Heart left ventricle (tissue), 16 donors: ENCODE results near the gene ATPAF1. TPM values are rescaled to one million over a fixed set of nuclear protein-coding genes. Genes with fewer than 3 reads are reported as not detected.
"Not testable (repeated sequence)": the region's sequence is repeated elsewhere in the genome, so short reads cannot be mapped to it uniquely, and the experiment has no call there.

Experiments used
- ATAC-seq, 4 donors: fragments of 200-7000 bp; cut with Tn5 transposase; one replicate each; pipeline ENCODE4 v1.9.1; 2020 to 2022; ENCODE audit warnings: moderate library complexity in 4 of 4, mild to moderate bottlenecking in 3 of 4, moderate number of reproducible peaks in 1 of 4
- DNase-seq, 5 donors: peaks; one replicate each; pipeline ENCODE4 v3.0.0-alpha.2; 2020
- H3K27ac ChIP-seq, 12 donors: fragments of 200-600 bp; sonication (generic) in 4 of 12; one replicate each; pipeline versions ENCODE4 v1.5.0 to v1.8.0; 2016 to 2022; ENCODE audit warnings: mild to moderate bottlenecking in 2 of 12
- H3K27me3 ChIP-seq, 9 donors: fragments of 200-600 bp; sonication (generic) in 2 of 9; one replicate each; pipeline versions ENCODE4 v1.5.1 to v1.8.0; 2016 to 2022; ENCODE audit warnings: mild to moderate bottlenecking in 3 of 9
- H3K36me3 ChIP-seq, 9 donors: fragments of 200-600 bp; sonication (generic) in 2 of 9; one replicate each; pipeline versions ENCODE4 v1.5.0 to v1.8.0; 2018 to 2022; ENCODE audit warnings: mild to moderate bottlenecking in 2 of 9
- H3K4me1 ChIP-seq, 12 donors: fragments of 200-600 bp; sonication (generic) in 4 of 12; one replicate each; pipeline versions ENCODE4 v1.5.0 to v1.8.0; 2016 to 2022; ENCODE audit warnings: mild to moderate bottlenecking in 3 of 12
- H3K4me3 ChIP-seq, 12 donors: fragments of 200-600 bp; sonication (generic) in 4 of 12; one replicate each; pipeline versions ENCODE4 v1.5.0 to v1.8.0; 2017 to 2022; ENCODE audit warnings: mild to moderate bottlenecking in 9 of 12, moderate library complexity in 4 of 12
- H3K9me3 ChIP-seq, 12 donors: fragments of 200-600 bp; sonication (generic) in 4 of 12; one replicate each; pipeline versions ENCODE4 v1.5.0 to v1.8.0; 2016 to 2022; ENCODE audit warnings: mild to moderate bottlenecking in 1 of 12
- POLR2A ChIP-seq, 2 donors: fragments of 450-650 bp; IDR thresholded peaks; one replicate each; pipeline ENCODE4 v1.6.1; 2017; ENCODE audit warnings: antibody characterized with exemption in 2 of 2, mild to moderate bottlenecking in 2 of 2, moderate library complexity in 2 of 2
- WGBS, 4 donors: extraction: QIAGEN DNeasy Blood & Tissue Kit in 2 of 4; methylation state at CpG; one replicate each; pipeline versions ENCODE4 v1.1.5 to v1.1.7; 2013 to 2018; 5-methylcytosine and 5-hydroxymethylcytosine counted together
- intact Hi-C, 10 donors: fragments of 100-400 bp; cut with DNase I; formaldehyde crosslinking; loops; one replicate each; pipeline versions ENCODE4 v1.11.1 to v1.14.2; 2022
- polyA plus RNA-seq, 2 donors: library from polyadenylated mRNA; stranded (reverse); fragments of 200-250 nt; gene quantifications; one replicate each; pipeline ENCODE4 v1.2.3, GENCODE V29; 2013
- total RNA-seq, 9 donors: library from RNA; depleted of rRNA in 2 of 9; stranded (reverse); fragments of >200 nt in 2 of 9; fragmentation: NEBNext Ultra II Directional in 3 of 9; extraction: Animal tissue kit (Norgen Biotek cat#: 25700) in 3 of 9; gene quantifications; one replicate each; pipeline versions ENCODE4 v1.1.0 to v1.2.4, GENCODE V29; 2016 to 2023
- TF ChIP-seq, protein P1 (sequence below), 12 donors: fragments of 200-600 bp; sonication (generic) in 4 of 12; IDR thresholded peaks; one replicate each; pipeline versions ENCODE4 v1.5.0 to v1.8.0; 2018 to 2022; ENCODE audit warnings: antibody characterized with exemption in 12 of 12, mild to moderate bottlenecking in 5 of 12
- donor health status: ischemic (EF 13 %, LVEDD 7.1; RV severe dilation, severe dysfunction).
- donor health status: healthy with polysubstance abuse.
- donor health status: DM: no; HTN: yes; CAD: no.
- donor health status: DM: no; HTN: no; CAD: no.
- donor health status: ischemic (EF 25% LVEDD 6.9; RV normal size, moderate dysfunction).
- donor health status: ischemic (EF 25% LVEDD 5.7; RV mildly dilated, moderate dysfunction).
- donor health status: healthy.
- donor health status: DM: yes; HTN: yes; CAD: no.
- donor health status: ischemic (EF 35%, LVEDD 5.7; RV mildly dilated, moderate dysfunction).
- donor health status: nonischemic (EF 11% LVEDD 7.7; RV severe dilation, severe dysfunction).
- donor health status: DM: yes; HTN: yes; CAD: no.
- donor health status: PGD.
- donor health status: ischemic (EF 29% LVEDD 5.4; RV normal size, mild dysfunction).
- donor health status: nonischemic (EF 23%, LVEDD 6.1; RV moderate dilation, normal function).

The ATPAF1 gene
- total and polyA plus RNA-seq, 11 donors, result 96.8 to 263 (median 179) TPM

DNA sequence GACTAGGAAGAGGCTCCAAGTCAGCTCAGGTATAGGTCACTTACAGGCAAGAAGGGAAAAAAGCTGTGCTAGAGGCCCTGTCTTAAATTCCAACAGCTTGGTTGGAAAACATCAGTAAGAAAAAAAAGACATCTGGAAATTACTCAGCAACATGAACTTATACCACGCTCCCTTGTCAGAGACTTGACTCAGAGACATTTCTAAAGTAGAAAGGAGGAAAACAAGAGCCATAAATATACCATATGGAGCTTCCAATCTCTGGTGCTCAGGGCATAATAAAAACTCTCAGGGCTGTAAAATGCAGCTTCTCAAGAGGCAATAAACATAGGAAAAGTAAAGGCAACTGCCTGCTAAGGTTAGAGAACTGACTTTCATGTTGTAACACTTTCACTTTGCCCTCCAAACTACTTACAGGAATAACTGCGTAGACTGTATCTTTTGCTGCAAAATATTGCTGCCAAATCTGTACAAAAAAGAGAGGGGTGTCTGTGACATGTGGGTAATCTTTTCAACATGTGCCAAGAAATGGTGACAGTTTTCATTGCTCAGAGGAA is 14.7 kb downstream of the ATPAF1 start:
- DNase-seq, result no peak
- H3K36me3 ChIP-seq, result peaks cover 0 to 94% (median 80%) of the 10 kb centered on the region in 9 donors

DNA sequence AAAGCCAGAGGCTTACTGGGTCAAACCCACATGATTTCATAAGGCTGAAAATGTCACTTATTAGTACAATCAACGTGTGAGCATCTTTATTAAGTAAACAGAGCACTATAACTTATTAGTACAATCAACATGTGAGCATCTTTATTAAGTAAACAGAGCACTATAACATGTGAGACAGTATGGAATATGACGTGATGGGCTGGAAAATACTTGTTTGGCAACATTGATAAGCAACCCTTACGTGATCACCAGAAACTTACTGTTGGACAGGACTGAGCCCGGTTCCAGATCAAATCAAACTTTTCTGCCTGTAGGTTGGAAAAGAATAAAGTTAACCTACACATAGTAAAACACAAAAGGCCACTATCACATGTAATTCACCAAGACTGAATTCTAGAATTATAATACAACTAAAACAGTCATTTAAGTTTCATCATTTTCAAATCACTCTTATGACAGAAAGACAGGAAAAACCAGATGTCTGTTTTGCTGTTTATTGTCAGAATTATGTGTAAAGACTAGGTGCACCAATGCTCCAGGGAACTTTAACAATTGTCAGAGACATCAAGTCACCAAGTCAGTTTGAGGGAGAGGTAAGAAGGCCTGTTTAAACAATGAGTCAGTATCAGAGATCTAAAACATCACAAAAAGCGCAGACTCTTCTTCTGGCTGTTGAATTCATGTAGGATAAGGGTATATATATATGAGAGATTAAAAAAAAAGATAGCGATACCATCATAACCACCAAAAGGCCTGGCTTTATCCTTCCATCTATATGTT is 15.7 kb downstream of the ATPAF1 start:
- peaks cover 0 to 93% (median 77%) of the 10 kb centered on the region in 9 donors for H3K36me3 ChIP-seq
- DNase-seq (no peak), ATAC-seq (no peak)
- peaks cover 0 to 22% (median 10%) of the 10 kb centered on the region in 12 donors for H3K9me3 ChIP-seq
- no peak for TF ChIP-seq POLR2A (IDR thresholded peaks at IDR 0.05)
- TF ChIP-seq, protein P1, sequence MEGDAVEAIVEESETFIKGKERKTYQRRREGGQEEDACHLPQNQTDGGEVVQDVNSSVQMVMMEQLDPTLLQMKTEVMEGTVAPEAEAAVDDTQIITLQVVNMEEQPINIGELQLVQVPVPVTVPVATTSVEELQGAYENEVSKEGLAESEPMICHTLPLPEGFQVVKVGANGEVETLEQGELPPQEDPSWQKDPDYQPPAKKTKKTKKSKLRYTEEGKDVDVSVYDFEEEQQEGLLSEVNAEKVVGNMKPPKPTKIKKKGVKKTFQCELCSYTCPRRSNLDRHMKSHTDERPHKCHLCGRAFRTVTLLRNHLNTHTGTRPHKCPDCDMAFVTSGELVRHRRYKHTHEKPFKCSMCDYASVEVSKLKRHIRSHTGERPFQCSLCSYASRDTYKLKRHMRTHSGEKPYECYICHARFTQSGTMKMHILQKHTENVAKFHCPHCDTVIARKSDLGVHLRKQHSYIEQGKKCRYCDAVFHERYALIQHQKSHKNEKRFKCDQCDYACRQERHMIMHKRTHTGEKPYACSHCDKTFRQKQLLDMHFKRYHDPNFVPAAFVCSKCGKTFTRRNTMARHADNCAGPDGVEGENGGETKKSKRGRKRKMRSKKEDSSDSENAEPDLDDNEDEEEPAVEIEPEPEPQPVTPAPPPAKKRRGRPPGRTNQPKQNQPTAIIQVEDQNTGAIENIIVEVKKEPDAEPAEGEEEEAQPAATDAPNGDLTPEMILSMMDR (IDR thresholded peaks at IDR 0.05), result no peak
- H3K4me1 ChIP-seq, result peaks cover 0 to 12% (median 3%) of the 10 kb centered on the region in 12 donors
- intact Hi-C loops, result no loop called here
- H3K27me3 ChIP-seq, result no peaks in the 10 kb centered on the region
- WGBS, 4 donors, result 64 to 79% (median 74%) methylated on average over 6 of the region's 6 CpGs
- peak overlapping the region in 1 of 12 donors; percentile 77 for H3K27ac ChIP-seq
- H3K4me3 ChIP-seq, result no peak overlapping the region

More for the DNA sequence above, 14.7 kb downstream of the ATPAF1 start:
- ATAC-seq, result no peak
- no peak overlapping the region for H3K4me3 ChIP-seq
- peaks cover 0 to 22% (median 10%) of the 10 kb centered on the region in 12 donors for H3K9me3 ChIP-seq
- H3K4me1 ChIP-seq, result peaks cover 0 to 14% (median 3%) of the 10 kb centered on the region in 12 donors
- TF ChIP-seq, protein P1 (IDR thresholded peaks at IDR 0.05), result no peak
- no peak for TF ChIP-seq POLR2A (IDR thresholded peaks at IDR 0.05)
- H3K27ac ChIP-seq, result peak overlapping the region in 6 of 12 donors; percentile 16 to 77 (median 26)
- 70 to 77% (median 75%) methylated on average over 2 of the region's 2 CpGs for WGBS, 4 donors
- H3K27me3 ChIP-seq, result no peaks in the 10 kb centered on the region
- intact Hi-C loops, result no loop called here

DNA sequence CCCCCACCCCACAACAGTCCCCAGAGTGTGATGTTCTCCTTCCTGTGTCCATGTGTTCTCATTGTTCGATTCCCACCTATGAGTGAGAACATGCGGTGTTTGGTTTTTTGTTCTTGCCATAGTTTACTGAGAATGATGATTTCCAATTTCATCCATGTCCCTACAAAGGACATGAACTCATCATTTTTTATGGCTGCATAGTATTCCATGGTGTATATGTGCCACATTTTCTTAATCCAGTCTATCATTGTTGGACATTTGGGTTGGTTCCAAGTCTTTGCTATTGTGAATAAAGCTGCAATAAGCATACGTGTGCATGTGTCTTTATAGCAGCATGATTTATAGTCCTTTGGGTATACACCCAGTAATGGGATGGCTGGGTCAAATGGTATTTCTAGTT is 17.0 kb downstream of the ATPAF1 start:
- DNase-seq, H3K27me3 ChIP-seq, ATAC-seq, H3K4me3 ChIP-seq, H3K27ac ChIP-seq, intact Hi-C loops, H3K4me1 ChIP-seq: not testable (repeated sequence)
- peaks cover 0 to 25% (median 10%) of the 10 kb centered on the region in 12 donors for H3K9me3 ChIP-seq
- WGBS, 4 donors, result 88 to 100% (median 96%) methylated on average over 2 to 3 of the region's 3 CpGs
- peaks cover 0 to 93% (median 67%) of the 10 kb centered on the region in 9 donors for H3K36me3 ChIP-seq

DNA sequence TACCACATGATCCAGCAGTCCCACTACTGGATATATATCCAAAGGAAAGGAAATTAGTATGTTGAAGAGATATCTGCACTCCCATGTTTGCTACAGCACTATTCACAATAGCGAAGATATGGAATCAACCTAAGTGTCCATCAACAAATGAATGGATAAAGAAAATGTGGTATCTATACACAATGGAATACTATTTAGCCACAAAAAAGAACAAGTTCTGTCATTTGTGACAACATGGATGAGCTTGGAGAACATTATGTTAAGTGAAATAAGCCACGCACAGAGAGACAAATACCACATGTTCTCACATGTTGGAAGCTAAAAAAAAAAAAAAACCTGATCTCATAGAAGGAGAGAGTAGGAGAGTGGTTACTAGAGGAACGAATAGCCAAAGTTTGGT is 17.7 kb downstream of the ATPAF1 start:
- no peaks in the 10 kb centered on the region for H3K27me3 ChIP-seq
- peaks cover 0 to 25% (median 10%) of the 10 kb centered on the region in 12 donors for H3K9me3 ChIP-seq
- TF ChIP-seq, protein P1 (IDR thresholded peaks at IDR 0.05), result no peak
- TF ChIP-seq POLR2A (IDR thresholded peaks at IDR 0.05), result no peak
- ATAC-seq (no peak), DNase-seq (no peak)
- no peak overlapping the region for H3K27ac ChIP-seq
- H3K4me1 ChIP-seq, result peaks cover 0 to 6% (median 0%) of the 10 kb centered on the region in 12 donors
- WGBS, 4 donors, result 69 to 98% (median 96%) methylated on average over 3 of the region's 3 CpGs
- H3K36me3 ChIP-seq, result peaks cover 0 to 90% (median 61%) of the 10 kb centered on the region in 9 donors
- H3K4me3 ChIP-seq, result no peak overlapping the region
- intact Hi-C loops, result no loop called here
